Cardiac fibroblast (primary cell): Measurements from ENCODE around the gene PTH.

Source experiments
- DNase-seq, 2 donors: peaks; one replicate each; pipeline versions ENCODE4 v3.0.0 to v3.0.0-alpha.2; 2010; ENCODE audit warnings: low read depth in 2 of 2
- H3K4me3 ChIP-seq, 2 donors: replicated peaks in 1 of 2; 1 replicate in 1 of 2; 2 replicates in 1 of 2; pipeline ENCODE4 v1.5.1; 2011; ENCODE audit warnings: low read depth in 2 of 2, low read length in 2 of 2, mild to moderate bottlenecking in 2 of 2, moderate library complexity in 1 of 2
- TF ChIP-seq, protein P1 (sequence below): IDR thresholded peaks from one replicate; pipeline ENCODE4 v1.5.1; 2011; ENCODE audit warnings: low read depth, mild to moderate bottlenecking, low read length, inconsistent platforms

Gene PTH

GRCh38 chr11:13468750-13469149, 27.0 kb downstream of the PTH start:
- TF ChIP-seq, protein P1, sequence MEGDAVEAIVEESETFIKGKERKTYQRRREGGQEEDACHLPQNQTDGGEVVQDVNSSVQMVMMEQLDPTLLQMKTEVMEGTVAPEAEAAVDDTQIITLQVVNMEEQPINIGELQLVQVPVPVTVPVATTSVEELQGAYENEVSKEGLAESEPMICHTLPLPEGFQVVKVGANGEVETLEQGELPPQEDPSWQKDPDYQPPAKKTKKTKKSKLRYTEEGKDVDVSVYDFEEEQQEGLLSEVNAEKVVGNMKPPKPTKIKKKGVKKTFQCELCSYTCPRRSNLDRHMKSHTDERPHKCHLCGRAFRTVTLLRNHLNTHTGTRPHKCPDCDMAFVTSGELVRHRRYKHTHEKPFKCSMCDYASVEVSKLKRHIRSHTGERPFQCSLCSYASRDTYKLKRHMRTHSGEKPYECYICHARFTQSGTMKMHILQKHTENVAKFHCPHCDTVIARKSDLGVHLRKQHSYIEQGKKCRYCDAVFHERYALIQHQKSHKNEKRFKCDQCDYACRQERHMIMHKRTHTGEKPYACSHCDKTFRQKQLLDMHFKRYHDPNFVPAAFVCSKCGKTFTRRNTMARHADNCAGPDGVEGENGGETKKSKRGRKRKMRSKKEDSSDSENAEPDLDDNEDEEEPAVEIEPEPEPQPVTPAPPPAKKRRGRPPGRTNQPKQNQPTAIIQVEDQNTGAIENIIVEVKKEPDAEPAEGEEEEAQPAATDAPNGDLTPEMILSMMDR, result no peak
- no peak overlapping the region for H3K4me3 ChIP-seq
- DNase-seq, result no peak

- peak; percentile 62 to 68 for DNase-seq
- TF ChIP-seq, protein P1, result peak; percentile 56
- no peak overlapping the region for H3K4me3 ChIP-seq
These were observed 29.9 kb downstream of the PTH start for GRCh38 chr11:13465909-13466371.

GRCh38 chr11:13463779-13464290, 32.0 kb downstream of the PTH start:
- TF ChIP-seq, protein P1, result no peak
- DNase-seq, result peak in 1 of 2 donors; percentile 11
- H3K4me3 ChIP-seq, result peak overlapping the region; percentile 87 to 92

DNA sequence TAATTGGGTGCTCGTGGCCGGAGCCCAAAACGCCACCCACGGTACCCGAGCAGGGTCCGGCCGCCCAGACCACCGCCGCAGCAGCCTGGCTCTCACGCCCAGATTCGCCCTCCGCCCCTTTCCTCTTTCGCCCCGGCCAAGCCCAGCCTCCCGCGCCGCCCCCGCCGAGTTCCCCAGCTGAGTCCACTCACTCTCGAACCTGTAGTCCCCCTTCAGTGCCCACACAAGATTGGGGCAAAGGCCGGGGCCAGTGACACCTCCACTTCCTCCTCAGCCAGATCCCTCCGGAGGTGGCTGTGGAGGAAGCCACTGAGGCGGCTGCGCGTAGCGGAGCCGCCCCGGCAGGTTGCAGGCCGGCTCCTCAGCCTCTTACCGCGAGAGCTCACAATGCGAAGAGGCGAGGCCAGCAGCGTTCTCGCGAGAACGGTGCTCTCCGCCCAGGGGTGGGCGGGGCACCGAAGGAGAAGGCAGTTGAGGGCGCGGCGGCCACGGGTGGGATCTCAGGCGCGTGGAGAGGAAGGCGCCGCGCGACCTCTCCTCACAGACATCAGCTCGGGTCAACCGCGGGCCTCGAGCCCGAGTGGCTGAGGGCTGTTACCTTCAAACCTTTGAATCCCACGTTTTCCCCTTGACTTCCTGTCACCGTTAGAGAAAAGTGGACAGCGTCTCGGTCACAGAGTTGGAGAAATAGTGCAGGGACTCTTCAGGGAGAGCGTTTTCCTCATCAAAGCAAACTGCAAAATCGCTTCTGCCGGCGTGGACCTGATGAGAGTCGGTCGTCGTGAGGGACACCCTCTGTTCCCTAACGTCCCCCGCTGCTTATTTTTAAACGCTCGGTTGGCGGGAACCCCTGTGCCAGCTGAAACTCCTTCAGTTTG, 32.7 kb downstream of the PTH start, which contains the start of gene BTBD10:
Gene BTBD10 (minus strand): TSS at position 322 of the 878 bp plus-strand sequence. CDS start 18,098 bp downstream, outside the sequence.
- DNase-seq, result peak; percentile 95
- TF ChIP-seq, protein P1, result no peak
- H3K4me3 ChIP-seq, result peak within 1 kb of the TSS; percentile 87 to 92

GRCh38 chr11:13462311-13462900, 33.4 kb downstream of the PTH start:
- TF ChIP-seq, protein P1, result no peak
- DNase-seq, result peak; percentile 13 to 59
- H3K4me3 ChIP-seq, result peak overlapping the region; percentile 87 to 92

GRCh38 chr11:13461291-13461690, 34.5 kb downstream of the PTH start:
- TF ChIP-seq, protein P1, result no peak
- H3K4me3 ChIP-seq, result no peak overlapping the region
- no peak for DNase-seq
